CD4-positive, alpha-beta T cell treated with Interferon alpha-2 for 1 hour (primary cell): ENCODE results near the gene FFAR1.
"Not testable (repeated sequence)": the region's sequence is repeated elsewhere in the genome, so short reads cannot be mapped to it uniquely, and the experiment has no call there.

Experiments
- DNase-seq, 2 donors: peaks; one replicate each; pipeline ENCODE4 v3.0.0-alpha.2; 2020 to 2022

Gene FFAR1

DNA sequence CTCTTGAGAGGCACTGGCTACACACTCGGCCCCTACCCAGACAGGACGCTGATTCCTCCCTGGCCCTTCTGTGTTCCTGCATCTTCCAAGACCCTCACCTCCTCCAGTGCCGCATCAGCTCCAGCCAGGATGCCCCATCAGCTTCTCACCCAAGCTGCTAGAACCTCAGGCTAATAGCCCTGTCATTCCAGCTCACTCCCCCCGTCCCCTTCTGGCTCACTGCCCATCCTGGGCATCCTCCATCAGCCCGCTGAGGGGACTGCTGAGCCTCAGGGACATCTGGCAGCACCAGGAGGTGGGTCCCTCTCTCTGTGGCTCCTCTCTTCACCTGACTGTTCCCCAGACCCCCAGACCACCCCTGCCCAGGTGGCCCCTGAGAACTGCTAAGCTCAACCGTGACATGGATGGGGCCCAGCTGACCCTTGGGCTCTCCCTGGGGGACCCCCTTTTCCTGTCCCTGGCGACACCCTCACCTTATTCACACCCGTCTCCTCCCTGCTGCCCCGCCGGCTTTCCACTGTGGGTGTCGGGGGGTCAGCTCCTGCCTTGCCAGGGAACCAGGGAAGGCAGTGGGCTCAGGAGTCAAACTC lies 15.4 kb downstream of the FFAR1 start:
- DNase-seq, result no peak

DNA sequence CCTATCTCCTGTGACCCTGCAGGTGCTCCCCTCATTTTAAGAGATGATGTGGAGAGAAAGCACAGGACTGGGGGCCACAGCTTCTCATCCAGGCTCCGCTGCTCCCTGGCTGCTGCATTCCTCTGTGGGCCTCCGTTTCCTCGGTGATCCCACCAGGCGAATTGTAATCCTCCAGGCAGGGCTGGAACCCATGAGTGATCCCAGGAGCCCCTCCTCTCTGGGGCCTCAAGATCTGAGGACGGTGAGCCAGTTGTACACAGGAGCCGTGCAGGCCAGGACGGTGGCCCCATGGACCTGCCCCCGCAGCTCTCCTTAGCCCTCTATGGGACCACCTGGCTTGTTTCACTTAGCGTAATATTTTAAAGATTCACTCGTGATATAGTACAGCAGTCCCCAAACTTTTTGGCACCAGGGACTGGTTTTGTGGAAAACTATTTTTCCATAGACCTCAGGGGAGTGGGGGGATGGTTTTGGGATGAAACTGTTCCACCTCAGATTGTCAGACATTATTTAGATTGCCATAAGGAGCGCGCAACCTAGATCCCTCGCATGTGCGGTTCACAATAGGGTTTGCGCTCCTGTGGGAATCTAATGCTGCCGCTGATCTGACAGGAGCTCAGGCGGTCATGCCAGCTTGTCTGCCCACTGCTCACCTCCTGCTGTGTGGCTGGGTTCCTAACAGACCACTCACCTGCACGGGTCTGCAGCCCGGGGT lies 16.2 kb downstream of the FFAR1 start:
- no peak for DNase-seq

DNA sequence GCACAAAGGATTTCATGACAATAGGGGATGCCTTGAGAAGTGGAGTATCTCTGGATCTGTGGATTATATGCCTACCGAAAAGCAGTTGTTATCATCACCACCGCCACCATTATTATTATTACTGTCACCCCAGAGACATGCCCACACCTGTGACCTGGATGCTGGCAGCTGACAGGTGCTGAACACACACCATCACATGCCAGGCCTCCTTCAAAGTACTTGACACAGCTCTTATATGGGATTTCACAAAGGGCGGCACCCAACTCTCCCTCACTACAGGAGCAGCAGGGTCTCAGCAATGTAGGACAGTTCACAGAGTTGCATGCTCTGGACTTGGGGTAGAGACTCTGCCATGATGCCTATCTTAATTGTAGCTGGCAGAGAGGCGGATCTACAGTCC lies 17.6 kb downstream of the FFAR1 start:
- no peak for DNase-seq

DNA sequence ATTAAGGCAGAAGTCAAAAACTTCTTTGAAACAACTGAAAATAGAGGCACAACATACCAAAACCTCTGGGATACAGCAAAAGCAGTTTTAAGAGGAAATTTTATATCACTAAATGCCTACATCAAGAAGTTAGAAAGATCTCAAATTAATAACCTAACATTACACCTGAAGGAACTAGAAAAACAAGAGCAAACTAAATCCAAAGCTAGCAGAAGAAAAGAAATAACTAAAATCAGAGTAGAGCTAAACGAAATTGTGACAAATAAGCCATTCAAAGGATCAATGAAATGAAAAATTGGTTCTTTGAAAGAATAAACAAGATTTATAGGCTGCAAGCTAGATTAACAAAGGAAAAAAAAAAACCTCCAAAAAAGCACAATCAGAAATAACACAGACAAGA lies 20.7 kb downstream of the FFAR1 start:
- no peak for DNase-seq

DNA sequence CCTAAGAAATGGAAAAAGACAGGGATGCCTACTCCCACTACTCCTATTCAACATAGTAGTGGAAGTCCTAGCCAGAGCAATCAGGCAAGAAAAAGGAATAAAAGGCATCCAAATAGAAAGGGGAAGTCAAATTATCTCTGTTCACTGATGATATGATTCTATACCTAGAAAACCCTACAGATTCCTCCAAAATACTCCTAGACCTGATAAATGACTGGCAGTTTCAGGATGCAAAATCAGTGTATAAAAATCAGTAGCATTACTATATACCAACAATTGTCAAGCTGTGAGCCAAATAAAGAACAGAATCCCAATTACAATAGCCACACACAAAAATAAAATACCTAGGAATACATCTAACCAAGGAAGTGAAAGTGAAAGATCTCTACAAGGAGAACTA lies 21.8 kb downstream of the FFAR1 start:
- no peak for DNase-seq

DNA sequence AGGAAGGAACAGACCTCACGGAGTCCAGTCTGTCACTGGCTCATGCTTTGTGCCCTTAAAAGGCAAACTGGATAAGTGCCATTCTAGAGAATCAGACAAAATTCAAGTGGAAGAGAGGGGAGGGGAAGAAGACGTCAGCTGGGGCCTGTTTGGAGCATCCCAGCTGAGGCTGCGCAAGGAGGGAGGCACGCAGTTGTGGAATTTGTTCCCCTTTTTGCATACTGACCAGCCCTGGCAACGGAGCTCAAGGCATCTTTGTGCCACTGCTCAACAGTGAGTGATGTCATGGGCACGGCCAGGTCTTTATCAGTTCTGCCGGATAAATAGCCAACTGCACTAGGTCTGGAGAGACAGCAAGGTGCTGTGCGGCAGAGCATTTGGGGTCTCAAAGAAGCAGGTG lies 23.0 kb downstream of the FFAR1 start, which contains the start of gene GPR42:
Gene GPR42 (plus strand): TSS at position 347 of the 400 bp plus-strand sequence. CDS start 292 bp downstream, outside the sequence.
- no peak for DNase-seq

DNA sequence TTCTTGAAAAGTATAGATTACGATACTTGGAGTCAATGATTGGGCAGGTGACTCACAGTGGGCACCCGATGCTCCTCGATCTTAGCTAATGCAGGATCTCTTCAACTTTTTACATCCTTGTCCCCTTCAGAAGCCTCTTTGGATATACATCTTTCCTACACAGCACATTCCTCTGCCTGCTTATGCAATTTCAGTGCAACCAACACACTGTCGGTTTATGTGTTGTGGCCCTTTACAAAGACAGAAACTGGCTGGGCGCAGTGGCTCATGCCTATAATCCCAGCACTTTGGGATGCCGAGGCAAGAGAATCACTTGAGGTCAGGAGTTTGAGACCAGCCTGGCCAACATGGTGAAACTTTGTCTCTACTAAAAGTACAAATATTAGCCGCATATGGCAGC lies 25.8 kb downstream of the FFAR1 start:
- no peak for DNase-seq

DNA sequence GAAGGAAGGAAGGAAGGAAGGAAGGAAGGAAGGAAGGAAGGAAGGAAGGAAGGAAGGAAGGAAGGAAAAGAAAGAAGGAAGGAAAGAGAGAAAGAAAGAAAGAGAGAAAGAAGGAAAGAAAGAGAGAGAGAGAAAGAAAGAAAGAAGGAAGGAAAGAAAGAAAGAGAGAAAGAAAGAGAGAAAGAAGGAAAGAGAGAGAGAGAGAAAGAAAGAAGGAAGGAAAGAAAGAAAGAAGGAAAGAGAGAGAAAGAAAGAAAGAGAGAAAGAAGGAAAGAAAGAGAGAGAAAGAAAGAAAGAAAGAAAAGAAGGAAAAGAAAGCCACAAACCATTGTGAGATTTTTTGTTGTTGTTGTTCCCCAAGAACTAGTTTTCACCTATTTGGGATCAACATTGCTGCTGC lies 26.3 kb downstream of the FFAR1 start:
- DNase-seq, result not testable (repeated sequence)

DNA sequence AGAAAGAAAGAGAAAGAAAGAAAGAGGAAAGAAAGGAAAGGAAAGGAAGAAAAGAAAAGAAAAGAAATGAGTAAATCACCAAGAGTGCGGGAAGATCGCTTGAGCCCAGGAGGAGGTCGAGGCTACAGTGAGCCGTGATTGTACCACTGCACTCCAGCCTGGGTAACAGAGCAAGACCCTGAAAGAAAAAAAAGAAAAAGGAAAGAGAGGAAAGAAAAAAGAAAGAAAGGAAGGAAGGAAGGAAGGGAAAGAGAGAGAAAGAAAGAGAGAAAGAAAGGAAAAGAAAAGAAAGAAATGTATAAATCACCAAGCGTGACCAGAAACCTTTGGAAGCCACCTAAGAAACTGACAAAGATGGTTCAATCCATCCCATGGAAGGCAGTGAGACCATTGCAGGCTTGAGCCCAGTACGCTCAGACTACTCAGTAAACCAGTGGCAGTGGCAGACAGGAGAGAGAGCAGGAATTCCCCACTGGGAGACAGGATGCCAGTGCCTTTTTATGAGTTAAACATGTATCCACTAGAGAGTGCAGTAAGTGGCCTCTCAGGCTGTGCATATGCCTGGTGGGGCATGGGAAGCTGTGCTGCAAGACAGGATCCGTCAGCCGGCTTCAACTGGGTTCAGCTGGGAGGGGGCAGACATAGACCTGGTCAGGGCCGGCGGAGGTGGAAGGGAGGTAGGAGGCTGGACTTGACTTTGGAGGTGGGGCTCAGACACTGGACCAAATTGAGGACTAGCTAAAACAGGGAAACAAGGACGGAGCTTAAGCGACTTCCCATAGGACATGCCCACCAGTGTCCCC lies 28.0 kb downstream of the FFAR1 start:
- DNase-seq, result no peak

DNA sequence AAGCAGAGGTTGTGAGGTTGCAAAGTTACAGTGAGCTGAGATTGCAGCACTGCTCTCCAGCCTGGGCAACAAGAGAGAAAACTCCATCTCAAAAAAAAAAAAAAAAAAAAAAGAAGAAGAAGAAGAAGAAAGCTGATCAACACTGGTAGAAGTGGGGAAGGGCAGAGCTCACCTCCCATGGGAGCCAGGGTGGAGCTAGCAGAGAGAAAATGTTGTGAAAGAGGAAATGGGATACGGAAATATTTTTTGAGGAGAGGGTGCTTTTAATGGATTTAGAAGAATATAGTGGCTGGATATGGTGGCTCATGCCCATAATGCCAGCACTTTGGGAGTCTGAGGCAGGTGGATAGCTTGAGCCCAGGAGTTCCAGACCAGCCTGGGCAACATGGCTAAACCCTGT lies 30.0 kb downstream of the FFAR1 start:
- no peak for DNase-seq

DNA sequence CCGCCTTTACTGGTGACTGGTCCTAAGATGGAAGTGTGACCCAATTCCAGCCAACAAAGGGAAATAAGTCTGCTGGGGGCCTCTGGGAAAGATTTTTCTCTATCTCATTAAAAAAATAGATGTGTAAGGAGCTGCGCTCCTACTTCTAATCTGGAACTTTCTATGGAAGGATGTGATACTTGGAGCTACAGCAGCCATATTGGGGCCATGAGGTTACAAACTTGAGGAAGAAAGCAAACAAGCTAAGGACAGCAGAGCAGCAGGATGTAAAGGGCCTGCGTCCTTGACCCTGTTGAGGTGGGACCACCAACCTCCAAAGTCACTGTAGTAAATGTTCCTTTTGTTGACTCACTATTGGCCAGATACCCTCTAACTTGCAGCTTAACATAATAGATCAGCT lies 30.7 kb downstream of the FFAR1 start:
- DNase-seq, result no peak

DNA sequence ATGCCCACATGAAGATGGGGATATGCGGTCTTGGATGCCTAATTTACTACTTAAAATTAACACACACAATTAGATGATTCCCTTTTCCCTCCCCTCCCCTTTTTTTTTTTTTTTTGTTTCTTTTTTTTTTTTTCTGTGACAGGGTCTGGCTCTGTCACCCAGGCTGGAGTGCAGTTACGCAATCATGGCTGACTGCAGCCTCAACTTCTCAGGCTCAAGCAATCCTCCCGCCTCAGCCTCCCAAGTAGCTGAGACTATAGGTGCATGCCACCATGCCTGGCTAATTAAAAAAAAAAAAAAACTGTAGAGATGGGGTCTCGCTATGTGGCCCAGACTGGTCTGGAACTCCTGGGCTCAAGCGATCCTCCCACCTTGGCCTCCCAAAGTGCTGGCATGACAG lies 31.8 kb downstream of the FFAR1 start:
- DNase-seq, result not testable (repeated sequence)

DNA sequence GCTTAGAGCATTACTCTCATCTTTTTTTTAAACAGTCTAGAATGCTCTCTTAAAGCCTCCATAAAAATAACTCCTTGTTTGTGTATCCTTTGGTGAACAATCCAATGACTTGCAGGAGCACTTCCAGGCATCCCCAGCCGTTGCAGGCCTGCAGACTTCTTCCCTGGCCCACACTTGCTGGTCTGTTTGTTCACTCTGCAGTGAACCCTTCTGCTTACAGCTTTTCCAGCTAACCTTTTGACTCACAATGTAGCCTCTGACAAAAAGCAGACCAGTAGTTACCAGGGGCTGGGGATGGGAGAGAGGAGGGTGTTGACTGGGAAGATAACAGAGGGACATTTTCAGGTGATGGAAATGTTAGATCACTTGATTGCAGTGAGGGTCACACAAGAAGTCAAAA lies 32.3 kb downstream of the FFAR1 start:
- DNase-seq, result no peak

DNA sequence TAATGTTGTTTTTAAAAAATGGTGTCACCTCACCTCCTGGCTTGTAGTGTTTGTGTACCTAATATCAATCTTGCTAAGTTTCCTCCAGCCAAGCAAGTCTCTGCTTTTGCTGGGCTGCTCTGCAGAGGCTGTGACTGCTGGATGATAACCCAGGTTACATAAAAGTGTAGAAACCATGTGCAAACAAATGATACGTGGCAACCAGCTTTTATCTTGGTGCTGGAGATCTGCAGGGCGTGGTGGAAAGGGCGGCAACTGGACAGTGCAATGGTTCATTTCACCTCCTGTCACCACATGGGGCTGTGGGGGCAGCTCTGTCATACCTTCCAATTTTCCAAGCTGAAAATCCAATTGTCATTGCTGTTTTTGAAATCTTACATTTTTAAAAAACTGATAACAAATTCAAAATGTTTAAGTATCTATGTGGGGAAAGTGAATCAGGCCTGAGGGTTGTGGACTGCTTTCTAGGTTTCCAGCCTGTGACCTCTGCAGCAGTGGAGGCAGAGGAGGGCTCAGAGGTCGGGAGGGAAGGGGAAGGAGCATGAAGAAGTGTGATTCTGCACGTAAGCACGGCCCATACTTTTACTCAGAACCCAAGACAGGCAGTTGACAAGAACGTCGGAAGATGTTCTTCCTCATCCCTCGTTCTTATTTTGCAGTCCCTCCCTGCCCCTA lies 32.9 kb downstream of the FFAR1 start:
- DNase-seq, result no peak

DNA sequence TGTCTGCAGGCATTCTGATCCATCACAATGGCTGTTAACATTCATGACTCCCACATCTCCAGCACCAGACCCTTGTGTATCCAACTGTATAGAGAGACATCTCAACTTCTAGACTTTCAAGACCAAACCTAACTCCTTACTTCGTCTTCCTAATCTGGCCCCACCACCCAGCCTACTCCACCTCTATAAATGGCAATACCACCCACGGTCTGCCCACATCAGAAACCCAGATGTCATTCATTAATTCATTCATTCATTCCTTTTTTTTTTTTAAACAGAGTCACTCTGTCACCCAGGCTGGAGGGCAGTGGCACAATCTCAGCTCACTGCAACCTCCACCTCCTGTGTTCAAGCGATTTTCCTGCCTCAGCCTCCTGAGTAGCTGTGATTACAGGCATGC lies 33.6 kb downstream of the FFAR1 start:
- no peak for DNase-seq

DNA sequence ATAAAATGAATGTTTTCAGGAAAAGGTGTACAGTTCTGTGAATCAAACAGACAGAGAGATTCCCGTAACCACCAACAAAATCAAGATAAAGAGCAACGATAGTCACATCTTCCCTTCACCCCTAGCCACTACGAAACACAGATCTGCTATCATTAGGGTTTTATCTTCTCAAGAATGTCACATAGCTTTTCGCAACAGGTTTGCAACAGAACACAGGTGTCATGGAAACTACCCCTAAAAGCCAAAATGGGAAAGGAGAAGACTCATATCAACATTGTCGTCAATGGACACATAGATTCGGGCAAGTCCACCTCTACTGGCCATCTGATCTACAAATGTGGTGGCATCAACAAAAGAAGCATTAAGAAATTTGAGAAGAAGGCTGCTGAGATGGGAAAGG lies 34.2 kb downstream of the FFAR1 start:
- no peak for DNase-seq

DNA sequence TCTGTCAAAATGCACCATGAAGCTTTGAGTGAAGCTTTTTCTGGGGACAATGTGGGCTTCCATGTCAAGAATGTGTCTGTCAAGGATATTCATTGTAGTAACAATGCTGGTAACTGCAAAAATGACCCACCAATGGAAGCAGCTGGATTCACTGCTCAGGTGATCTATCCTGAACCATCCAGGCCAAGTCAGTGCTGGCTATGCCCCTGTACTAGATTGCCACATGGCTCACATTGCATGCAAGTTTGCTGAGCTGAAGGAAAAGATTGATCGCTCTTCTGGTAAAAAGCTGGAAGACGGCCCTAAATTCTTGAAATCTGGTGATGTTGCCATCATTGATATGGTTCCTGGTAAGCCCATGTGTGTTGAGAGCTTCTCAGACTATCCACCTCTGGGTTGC lies 35.8 kb downstream of the FFAR1 start:
- DNase-seq, result no peak

DNA sequence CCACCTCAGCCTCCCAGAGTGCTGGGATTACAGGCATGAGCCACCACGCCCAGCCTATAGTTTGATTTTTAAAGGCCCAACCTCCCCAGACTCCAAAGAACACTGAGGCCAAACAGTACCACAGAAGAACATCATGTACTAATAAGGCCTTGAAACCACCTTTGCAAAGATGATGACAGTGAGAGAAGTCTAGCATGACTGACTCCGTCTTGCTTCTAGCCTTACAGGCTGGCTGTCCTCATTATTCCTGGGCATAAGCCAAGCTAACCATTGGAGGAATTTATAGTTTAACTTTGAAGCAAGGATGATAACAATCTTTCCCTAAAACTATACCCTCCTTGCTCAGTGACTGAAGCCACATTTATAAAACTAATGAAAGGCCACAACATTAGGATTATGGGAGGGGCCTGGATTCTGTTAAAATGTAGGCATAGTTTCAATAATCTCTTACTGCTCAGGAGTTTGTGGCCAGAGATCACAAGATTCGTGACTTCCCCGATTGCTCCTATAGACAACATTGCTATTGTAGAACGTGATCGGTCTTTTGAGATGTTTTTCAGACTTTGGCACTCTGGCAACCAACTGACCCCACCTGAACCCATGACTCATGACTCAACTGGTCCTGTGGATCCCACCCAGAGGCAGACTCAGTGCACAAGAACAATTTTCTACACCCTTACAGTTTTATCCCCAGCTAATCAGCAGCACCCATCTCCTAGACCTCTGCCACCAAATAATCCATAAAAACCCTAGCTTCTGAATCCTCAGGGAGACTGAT lies 40.8 kb downstream of the FFAR1 start:
- DNase-seq, result no peak

DNA sequence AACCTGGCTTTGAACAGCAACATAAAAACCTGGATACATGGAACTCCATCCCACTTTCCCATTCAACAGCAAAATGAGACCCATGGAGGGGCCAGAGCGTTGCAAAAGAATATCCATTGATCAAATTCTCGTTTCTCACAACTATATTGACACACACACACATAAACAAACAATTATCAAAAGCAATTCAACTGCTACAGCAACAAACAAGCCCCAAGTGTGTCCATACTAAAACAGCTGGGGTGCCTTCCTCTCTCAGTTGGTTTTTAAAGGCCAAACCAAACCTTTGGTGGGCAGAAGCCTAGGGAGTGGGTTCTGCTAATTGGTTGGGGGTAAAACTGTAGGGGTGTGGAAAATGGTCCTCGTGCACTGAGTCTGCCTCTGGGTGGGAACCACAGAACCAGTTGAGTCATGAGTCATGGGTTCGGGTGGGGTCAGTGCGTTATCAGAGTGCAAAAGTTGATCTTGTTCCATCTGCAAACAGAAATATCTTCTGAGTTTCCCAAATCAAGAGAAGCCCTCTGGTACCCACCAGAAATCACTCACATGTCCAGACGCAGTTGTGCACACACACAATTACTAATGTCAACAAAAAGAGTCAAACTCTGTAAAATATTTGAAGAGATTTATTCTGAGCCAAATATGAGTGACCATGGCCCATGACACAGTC lies 41.6 kb downstream of the FFAR1 start:
- no peak for DNase-seq

DNA sequence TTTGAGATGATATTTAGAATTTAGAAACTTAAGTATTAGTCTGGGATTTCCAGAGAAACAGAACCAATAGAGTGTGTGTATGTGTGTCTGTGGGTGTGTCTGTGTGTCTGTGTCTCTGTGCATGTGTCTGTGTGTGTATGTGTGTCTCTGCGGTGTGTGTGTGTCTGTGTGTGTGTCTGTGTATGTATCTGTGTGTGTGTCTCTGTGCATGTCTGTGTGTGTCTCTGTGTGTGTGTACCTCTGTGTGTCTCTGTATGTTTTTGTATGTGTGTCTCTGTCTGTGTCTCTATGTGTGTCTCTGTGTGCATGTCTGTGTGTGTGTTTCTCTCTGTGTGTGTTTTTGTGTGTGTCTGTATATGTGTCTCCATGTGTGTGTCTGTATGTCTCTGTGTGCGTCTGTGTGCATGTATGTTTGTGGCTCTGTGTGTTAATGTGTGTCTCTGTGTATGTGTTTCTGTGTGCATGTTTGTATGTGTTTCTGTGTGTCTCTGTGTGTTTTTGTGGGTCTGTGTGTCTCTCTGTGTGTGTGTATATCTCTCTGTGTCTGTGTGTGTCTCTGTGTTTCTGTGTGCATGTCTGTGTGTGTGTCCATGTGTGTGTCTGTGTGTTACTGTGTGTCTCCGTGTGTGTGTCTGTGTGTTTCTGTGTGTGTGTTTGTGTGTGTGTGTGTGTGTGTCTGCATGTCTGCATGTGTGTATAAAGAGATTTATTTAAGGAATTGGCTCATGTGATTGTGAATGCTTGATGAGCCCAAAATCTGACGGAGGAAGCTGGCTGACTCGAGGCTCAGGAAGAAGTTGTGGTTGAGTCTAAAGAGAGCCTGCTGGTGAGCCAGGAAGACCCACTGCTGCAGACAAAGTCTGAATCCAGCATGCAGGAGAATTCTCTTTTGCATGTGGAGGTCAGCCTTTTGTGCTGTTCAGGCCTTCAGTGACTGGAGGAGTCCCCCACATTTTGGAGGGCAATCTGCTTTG lies 45.3 kb downstream of the FFAR1 start:
- no peak for DNase-seq
